WERI-Rb-1 (cell line): ENCODE data around the gene AKAP8L.
"Not testable (repeated sequence)": the region's sequence is repeated elsewhere in the genome, so short reads cannot be mapped to it uniquely, and the experiment has no call there.

ENCODE experiments used
- DNase-seq: peaks from one replicate; pipeline ENCODE4 v3.0.0-alpha.2; 2020
- H3K27ac ChIP-seq: fragments of 250-450 bp; sonication (Bioruptor Pico); 2 replicates; pipeline ENCODE4 v1.5.1; 2020; ENCODE audit warnings: mild to moderate bottlenecking, moderate library complexity
- H3K27me3 ChIP-seq: fragments of 250-450 bp; sonication (Bioruptor Pico); 2 replicates; pipeline ENCODE4 v1.5.1; 2021; ENCODE audit warnings: mild to moderate bottlenecking, low read depth, moderate library complexity; ENCODE audit not compliant: insufficient read depth, severe bottlenecking
- H3K36me3 ChIP-seq: fragments of 250-450 bp; sonication (Bioruptor Pico); 2 replicates; pipeline ENCODE4 v1.5.1; 2020; ENCODE audit warnings: mild to moderate bottlenecking, moderate library complexity
- H3K4me3 ChIP-seq: 2 replicates; pipeline ENCODE4 v1.5.1; 2011; ENCODE audit warnings: low read depth, mild to moderate bottlenecking, control low read depth, low read length
- H3K9me3 ChIP-seq: fragments of 250-450 bp; sonication (Bioruptor Pico); 2 replicates; pipeline ENCODE4 v1.5.1; 2021; ENCODE audit warnings: mild to moderate bottlenecking, moderate library complexity; ENCODE audit not compliant: severe bottlenecking
- CTCF ChIP-seq: IDR thresholded peaks from 2 replicates; pipeline ENCODE4 v1.5.1; 2011; ENCODE audit warnings: low read depth, mild to moderate bottlenecking, control low read depth, inconsistent platforms, low read length

AKAP8L gene

GRCh38 chr19:15368798-15369593, 49.8 kb downstream of the AKAP8L start:
- TF ChIP-seq CTCF: no peak
- H3K4me3 ChIP-seq: no peak overlapping the region
- peaks cover 83% of the 10 kb centered on the region for H3K36me3 ChIP-seq
- no peaks in the 10 kb centered on the region for H3K9me3 ChIP-seq
- H3K27ac ChIP-seq: no peak overlapping the region
- no peak for DNase-seq
- no peaks in the 10 kb centered on the region for H3K27me3 ChIP-seq

GRCh38 chr19:15368051-15368632, 50.6 kb downstream of the AKAP8L start:
- Histone ChIP-seq H3K36me3 (peaks cover 79% of the 10 kb centered on the region), H3K9me3 (no peaks in the 10 kb centered on the region), H3K27me3 (no peaks in the 10 kb centered on the region), H3K27ac (no peak overlapping the region), H3K4me3 (no peak overlapping the region)
- DNase-seq: no peak
- TF ChIP-seq CTCF: no peak

- Histone ChIP-seq H3K27me3 (no peaks in the 10 kb centered on the region), H3K4me3 (no peak overlapping the region), H3K36me3 (peaks cover 74% of the 10 kb centered on the region), H3K27ac (no peak overlapping the region), H3K9me3 (no peaks in the 10 kb centered on the region)
- no peak for DNase-seq
- no peak for TF ChIP-seq CTCF
Measured at GRCh38 chr19:15367439-15367838, 51.3 kb downstream of the AKAP8L start.

GRCh38 chr19:15365264-15365663, 53.5 kb downstream of the AKAP8L start:
- Histone ChIP-seq H3K36me3 (peaks cover 70% of the 10 kb centered on the region), H3K27me3 (no peaks in the 10 kb centered on the region), H3K4me3 (no peak overlapping the region), H3K9me3 (no peaks in the 10 kb centered on the region), H3K27ac (no peak overlapping the region)
- DNase-seq: no peak
- TF ChIP-seq CTCF: peak; percentile 21; the same call in 1 of the 2 replicates

- H3K4me3 ChIP-seq, H3K9me3 ChIP-seq, DNase-seq, H3K27me3 ChIP-seq, H3K27ac ChIP-seq: not testable (repeated sequence)
- peaks cover 70% of the 10 kb centered on the region for H3K36me3 ChIP-seq
Measured at GRCh38 chr19:15363791-15364190, 55.0 kb downstream of the AKAP8L start.

- not testable (repeated sequence) for H3K4me3 ChIP-seq, H3K9me3 ChIP-seq, H3K27ac ChIP-seq, DNase-seq, H3K27me3 ChIP-seq
- H3K36me3 ChIP-seq: peaks cover 70% of the 10 kb centered on the region
Measured at GRCh38 chr19:15363048-15363447, 55.7 kb downstream of the AKAP8L start.

- not testable (repeated sequence) for H3K4me3 ChIP-seq, DNase-seq, H3K27me3 ChIP-seq, H3K27ac ChIP-seq, H3K9me3 ChIP-seq
- peaks cover 64% of the 10 kb centered on the region for H3K36me3 ChIP-seq
Measured at GRCh38 chr19:15360015-15360414, 58.8 kb downstream of the AKAP8L start.
